AML-193 (cell line): ENCODE data around the gene CBX1.

Experiments
- DNase-seq, 2 experiments: peaks; one replicate each; lab custom pipeline; 2025; lab: John Stamatoyannopoulos, UW

Gene CBX1

GRCh38 chr17:48101012-48101720 lies at the start of gene CBX1:
Gene CBX1 (minus strand): TSS chr17:48101478. CDS start chr17:48077004, 24,474 bp downstream.
- peak; percentile 94 to 95 for DNase-seq

DNA sequence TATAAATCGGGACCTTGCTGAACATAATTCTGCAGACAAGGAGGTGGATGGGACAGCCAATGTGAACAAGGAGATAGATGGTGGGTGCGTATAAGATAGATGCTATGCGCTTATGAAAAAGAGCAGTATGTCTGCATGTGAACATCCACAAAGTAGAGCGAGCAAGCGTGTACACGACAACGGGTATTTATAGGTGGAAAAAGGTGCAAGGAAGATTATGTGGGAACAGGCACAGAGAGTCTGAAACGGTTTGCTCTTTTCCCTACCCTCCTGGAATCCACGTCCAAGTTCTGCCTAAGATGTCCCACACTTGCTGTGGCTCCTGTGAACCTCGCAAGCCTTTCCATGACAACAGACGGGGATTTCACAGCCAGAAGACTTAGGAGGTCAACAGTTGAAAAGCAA lies 49.3 kb upstream of the CBX1 start:
- no peak for DNase-seq

- DNase-seq, result no peak
Observed at GRCh38 chr17:48149787-48150463, 48.6 kb upstream of the CBX1 start.

- no peak for DNase-seq
Observed at GRCh38 chr17:48148854-48149786, 47.8 kb upstream of the CBX1 start.

DNA sequence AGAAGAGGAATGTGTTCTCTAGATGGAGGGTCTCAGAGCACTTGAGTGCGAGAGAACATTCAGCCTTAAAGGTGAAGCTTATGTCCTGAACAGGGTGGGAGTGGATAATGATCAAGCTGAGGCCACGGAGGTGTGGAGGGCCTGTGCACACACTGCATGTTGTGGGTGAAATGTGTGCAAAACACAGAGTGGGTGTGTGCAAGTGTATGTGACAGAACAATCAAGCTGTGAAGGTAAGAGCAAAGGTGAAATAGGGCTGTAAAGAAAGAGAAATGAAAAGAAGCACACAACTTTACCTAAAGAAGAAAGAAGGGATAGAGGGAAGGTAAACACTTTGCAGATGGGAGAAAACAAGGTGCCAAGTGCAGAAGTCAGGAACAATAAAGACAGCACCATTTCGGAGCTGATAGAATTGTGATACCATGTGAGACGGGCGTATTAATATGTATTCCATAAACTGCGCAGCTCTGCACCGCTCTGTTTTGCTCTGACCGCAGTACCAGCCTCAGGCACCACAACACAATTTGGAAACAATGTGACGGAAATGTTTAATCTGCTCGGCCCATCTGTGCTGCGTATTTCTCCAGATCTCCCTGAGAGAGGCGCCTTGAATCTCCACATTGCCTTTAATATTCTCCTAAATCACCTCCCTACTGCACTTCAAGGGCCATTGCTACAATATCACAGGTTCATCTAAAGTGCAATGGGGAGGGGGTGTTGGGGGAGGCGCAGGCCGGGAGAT lies 46.9 kb upstream of the CBX1 start:
- peak in 1 of 2 experiments; percentile 9 for DNase-seq

- no peak for DNase-seq
Observed at GRCh38 chr17:48144976-48145798, 43.9 kb upstream of the CBX1 start.

- DNase-seq, result no peak
Observed at GRCh38 chr17:48144231-48144630, 43.0 kb upstream of the CBX1 start.

- no peak for DNase-seq
Observed at GRCh38 chr17:48143629-48144028, 42.4 kb upstream of the CBX1 start.

- DNase-seq, result peak; percentile 87 to 93
Observed at GRCh38 chr17:48139944-48140343, 38.7 kb upstream of the CBX1 start.

DNA sequence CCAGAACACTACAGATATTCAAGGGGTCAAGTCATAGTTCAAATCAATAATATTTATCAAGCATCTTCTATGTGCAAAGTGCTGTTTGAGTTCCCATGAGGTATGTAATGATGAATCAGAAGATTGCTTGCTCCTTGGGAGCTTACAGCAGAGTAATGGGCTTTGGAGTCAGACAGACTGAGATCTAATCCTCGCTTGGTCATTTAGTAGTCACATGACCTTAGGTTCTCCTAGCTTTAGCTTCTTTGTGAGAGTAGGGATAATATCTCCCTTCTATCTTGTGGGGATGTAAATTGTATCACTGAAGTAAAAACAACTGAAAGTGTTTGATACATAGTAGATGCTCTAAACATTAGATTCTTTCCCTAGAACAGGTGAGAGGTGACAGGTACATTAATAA lies 36.4 kb upstream of the CBX1 start:
- no peak for DNase-seq

- DNase-seq, result peak in 1 of 2 experiments; percentile 12
Observed at GRCh38 chr17:48134912-48135480, 33.7 kb upstream of the CBX1 start.

- DNase-seq, result no peak
Observed at GRCh38 chr17:48132385-48132784, 31.1 kb upstream of the CBX1 start.

DNA sequence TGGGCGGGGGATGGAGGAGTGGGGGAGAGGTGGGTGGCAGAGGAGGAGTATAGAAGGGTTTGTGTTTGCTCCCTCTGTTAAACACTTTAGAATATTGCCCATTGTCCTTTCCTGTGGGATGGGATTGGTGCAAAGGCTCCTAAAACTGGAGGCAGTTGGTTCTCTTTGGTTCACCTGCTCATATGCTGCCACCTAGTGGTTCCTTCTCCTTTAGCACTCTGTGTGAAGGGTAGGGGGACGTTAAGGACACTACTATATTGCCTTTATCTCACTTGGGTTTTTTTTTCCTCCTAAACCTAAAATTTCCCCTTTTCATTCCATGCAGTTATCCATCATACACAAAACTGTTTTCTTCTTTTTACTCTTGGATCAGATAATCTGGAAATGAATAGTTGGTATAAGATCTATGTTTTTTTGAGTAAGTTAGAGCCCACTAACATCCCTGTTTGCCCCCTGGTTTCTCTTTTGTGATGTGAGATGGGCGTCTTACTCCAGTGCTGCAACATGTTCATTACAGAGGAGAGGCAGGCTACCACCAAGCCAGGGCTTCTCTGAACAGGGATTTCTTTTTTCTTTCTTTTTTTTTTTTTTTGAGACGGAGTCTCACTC lies 30.0 kb upstream of the CBX1 start:
- peak; percentile 80 to 82 for DNase-seq

DNA sequence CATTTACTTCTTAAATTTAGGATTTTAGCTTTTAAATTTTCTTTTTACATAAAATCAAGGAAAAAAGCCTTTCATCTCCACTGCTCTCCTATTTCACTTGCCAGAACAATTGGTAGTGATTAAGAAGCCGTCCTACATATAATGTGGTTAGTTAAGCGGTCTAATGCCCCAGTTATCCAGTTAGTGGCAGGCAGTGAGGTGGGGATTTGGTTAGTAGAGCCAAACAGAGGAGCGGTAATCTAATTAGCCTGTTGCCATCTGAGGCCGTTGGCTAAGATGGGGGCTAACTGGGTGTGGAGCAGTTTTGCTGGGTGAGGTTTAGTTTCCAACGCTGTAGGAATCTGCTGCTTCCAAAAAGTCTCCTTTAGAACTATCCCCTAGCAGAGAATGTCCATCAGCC lies 28.7 kb upstream of the CBX1 start:
- no peak for DNase-seq

GRCh38 chr17:48128400-48128799 lies 27.1 kb upstream of the CBX1 start:
- DNase-seq, result no peak

DNA sequence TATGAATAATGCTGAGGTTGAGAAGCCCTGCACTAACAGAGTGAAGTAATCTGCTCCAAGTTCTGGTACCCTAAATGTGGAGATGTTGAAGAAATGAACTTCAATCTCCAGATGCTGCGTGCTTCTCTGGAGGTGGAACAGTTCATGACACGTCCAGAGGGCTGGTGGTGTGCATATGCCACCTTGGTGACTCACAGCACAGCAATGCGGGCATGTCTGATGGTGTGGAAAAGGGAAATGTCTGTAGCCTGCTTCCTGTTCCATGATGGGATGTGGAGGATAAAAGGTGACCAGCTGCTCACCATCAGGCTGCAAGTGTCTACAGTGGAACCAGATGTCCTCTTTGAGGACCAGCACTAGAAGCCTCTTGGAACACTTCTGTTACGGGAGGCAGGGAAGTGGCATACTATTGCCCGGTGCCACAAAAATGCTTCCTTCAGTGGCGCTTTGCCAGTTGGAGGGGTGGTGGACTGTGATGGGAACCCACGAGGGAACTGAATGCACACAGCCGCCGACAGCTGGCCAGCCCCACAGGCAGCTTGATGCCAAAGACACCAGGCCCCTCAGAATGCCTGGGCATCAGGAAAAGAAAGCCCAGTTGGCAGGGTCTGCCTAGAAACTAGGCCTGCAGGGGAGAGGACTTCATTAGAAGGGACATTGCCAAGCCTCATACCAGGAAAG lies 26.2 kb upstream of the CBX1 start:
- no peak for DNase-seq

- no peak for DNase-seq
Observed at GRCh38 chr17:48126532-48126850, 25.2 kb upstream of the CBX1 start.

GRCh38 chr17:48125829-48126531 lies 24.7 kb upstream of the CBX1 start:
- DNase-seq, result no peak

GRCh38 chr17:48123776-48124388 lies 22.6 kb upstream of the CBX1 start:
- DNase-seq, result no peak
